Measurements from ENCODE around the gene MGLL.

- TF ChIP-seq CTCF (IDR thresholded peaks at IDR 0.05 in 4 of 5, conservative IDR thresholded peaks at IDR 0.05 in 1 of 5) (no peak), POLR2A (IDR thresholded peaks at IDR 0.05) (no peak)
Measured at GRCh38 chr3:127744875-127745274, 77.4 kb downstream of the MGLL start.

All from gastrocnemius medialis (tissue), 4 donors.